Hematopoietic multipotent progenitor cell treated with erythropoietin and hydrocortisone succinate and interleukin-3 and kit ligand, for 15 days (in vitro differentiated cells): ENCODE data around the gene GALNT14.

Source experiments
- DNase-seq: peaks from one replicate; pipeline ENCODE4 v3.0.0-alpha.2; 2015; ENCODE audit warnings: low spot score

Gene GALNT14

GRCh38 chr2:31087491-31087890 is 50.7 kb downstream of the GALNT14 start:
- DNase-seq, result no peak

GRCh38 chr2:31086590-31086989 is 51.6 kb downstream of the GALNT14 start:
- DNase-seq, result no peak

GRCh38 chr2:31083234-31083993 is 54.8 kb downstream of the GALNT14 start:
- no peak for DNase-seq

- DNase-seq, result no peak
Measured at GRCh38 chr2:31082002-31082401, 56.2 kb downstream of the GALNT14 start.

- DNase-seq, result no peak
Measured at GRCh38 chr2:31081492-31081891, 56.7 kb downstream of the GALNT14 start.

GRCh38 chr2:31080361-31080760 is 57.9 kb downstream of the GALNT14 start:
- no peak for DNase-seq

- DNase-seq, result no peak
Measured at GRCh38 chr2:31079665-31080064, 58.6 kb downstream of the GALNT14 start.

GRCh38 chr2:31078579-31079105 is 59.6 kb downstream of the GALNT14 start:
- no peak for DNase-seq

GRCh38 chr2:31078011-31078410 is 60.2 kb downstream of the GALNT14 start:
- no peak for DNase-seq

GRCh38 chr2:31075941-31076590 is 62.2 kb downstream of the GALNT14 start:
- DNase-seq, result no peak

GRCh38 chr2:31075431-31075830 is 62.8 kb downstream of the GALNT14 start:
- DNase-seq, result no peak

- DNase-seq, result no peak
Measured at GRCh38 chr2:31071741-31072140, 66.5 kb downstream of the GALNT14 start.

GRCh38 chr2:31070339-31071125 is 67.7 kb downstream of the GALNT14 start:
- no peak for DNase-seq

GRCh38 chr2:31069643-31070325 is 68.5 kb downstream of the GALNT14 start:
- DNase-seq, result no peak

GRCh38 chr2:31067259-31067658 is 71.0 kb downstream of the GALNT14 start:
- no peak for DNase-seq

- DNase-seq, result no peak
Measured at GRCh38 chr2:31066551-31066950, 71.7 kb downstream of the GALNT14 start.

- no peak for DNase-seq
Measured at GRCh38 chr2:31066086-31066485, 72.2 kb downstream of the GALNT14 start.

GRCh38 chr2:31065356-31065755 is 72.9 kb downstream of the GALNT14 start:
- no peak for DNase-seq

GRCh38 chr2:31060397-31060796 is 77.8 kb downstream of the GALNT14 start:
- DNase-seq, result no peak

GRCh38 chr2:31058096-31059035 is 79.9 kb downstream of the GALNT14 start:
- DNase-seq, result no peak

GRCh38 chr2:31057691-31058090 is 80.5 kb downstream of the GALNT14 start:
- no peak for DNase-seq
